HuH-7.5 (cell line): ENCODE results near the gene GARRE1.
"Not testable (repeated sequence)": the region's sequence is repeated elsewhere in the genome, so short reads cannot be mapped to it uniquely, and the experiment has no call there.

Experiments used
- DNase-seq: peaks from one replicate; pipeline ENCODE4 v3.0.0; 2011; ENCODE audit warnings: low spot score

GARRE1 gene

DNA sequence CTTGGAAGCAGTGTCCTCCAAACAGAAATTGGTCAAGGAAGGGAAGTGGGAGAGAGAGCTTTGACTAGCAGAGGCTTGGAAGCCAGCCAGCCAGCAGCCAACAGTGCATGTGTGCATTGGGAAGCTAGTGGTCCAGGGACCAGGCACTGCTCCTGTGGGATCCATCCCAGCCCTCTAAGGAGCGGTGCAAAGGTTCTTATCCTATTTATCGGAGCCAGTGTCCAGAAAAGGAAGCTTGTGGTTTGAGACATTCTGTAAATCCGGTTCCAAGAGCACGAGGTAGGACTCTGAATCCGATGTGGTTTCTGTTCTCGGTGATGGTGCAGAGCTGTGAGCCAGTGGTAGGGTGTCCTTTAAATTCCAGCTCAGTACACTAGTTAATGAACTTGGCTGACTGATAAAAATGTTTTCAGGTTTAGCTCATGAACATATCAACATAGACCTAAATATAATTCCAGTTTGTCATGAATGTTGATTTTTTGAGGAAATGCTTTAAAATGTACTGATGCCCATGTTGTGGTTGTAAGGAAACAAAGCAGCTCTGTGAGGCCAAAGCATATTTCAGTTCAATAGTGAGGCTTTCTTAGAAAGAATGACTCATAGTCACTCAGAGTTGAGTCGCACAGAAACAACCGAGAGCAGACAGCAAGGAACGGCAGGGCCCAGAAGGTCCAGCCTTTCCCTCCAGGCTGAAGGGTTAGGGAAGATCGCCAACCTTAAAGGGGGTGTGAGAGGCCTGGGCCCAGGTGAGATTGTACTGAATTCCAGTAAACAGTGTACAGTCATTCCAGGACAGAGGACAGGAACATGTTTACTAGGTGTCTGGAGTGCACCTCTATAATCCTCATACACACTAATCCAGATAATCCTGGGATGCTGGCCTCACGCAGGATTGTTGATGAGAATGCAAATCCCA is 21.5 kb upstream of the GARRE1 start:
- DNase-seq: no peak

DNA sequence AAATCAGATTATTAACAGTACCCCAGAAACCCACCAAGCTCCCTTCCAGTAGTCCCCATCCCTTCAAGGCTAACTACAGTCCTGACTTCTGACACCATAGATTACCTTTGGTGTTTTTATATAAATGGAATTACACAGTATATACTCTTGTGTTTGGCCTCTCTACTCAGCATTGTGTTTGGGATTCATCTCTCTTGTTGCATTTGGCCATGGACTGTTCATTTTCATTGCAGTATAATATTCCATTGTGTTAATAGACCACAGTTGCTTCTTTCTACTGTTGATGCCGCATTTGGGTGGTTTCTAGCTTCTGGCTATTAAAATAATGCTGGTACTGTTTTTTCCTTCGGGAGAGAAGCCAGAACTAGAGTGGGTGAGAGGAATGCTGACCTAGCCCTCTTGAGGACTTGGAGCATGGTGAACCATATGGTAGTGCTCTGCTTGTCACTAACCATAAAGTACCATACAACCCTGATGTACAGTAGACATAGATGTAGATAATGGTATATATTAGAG is 18.9 kb upstream of the GARRE1 start:
- no peak for DNase-seq

- DNase-seq: no peak
Observed at GRCh38 chr19:34236035-34236987, 18.0 kb upstream of the GARRE1 start.

- no peak for DNase-seq
Observed at GRCh38 chr19:34237283-34237682, 17.1 kb upstream of the GARRE1 start.

DNA sequence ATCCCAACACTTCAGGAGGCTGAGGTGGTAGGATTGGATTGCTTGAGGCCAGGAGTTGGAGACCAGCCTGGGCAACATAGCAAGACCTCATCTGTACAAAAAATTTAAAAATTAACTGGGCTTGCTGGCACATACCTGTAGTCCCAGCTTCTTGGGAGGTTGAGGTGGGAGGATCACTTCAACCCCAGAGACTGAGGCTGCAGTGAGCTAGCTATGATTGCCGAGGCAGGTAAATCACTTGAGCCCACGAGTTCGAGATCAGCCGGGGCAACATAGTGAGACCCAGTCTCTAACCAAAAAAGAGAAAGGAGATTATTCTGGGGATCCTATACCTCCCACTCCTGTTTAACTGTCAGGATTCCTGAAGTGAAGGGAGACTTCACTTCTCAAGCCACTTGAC is 16.4 kb upstream of the GARRE1 start:
- no peak for DNase-seq

DNA sequence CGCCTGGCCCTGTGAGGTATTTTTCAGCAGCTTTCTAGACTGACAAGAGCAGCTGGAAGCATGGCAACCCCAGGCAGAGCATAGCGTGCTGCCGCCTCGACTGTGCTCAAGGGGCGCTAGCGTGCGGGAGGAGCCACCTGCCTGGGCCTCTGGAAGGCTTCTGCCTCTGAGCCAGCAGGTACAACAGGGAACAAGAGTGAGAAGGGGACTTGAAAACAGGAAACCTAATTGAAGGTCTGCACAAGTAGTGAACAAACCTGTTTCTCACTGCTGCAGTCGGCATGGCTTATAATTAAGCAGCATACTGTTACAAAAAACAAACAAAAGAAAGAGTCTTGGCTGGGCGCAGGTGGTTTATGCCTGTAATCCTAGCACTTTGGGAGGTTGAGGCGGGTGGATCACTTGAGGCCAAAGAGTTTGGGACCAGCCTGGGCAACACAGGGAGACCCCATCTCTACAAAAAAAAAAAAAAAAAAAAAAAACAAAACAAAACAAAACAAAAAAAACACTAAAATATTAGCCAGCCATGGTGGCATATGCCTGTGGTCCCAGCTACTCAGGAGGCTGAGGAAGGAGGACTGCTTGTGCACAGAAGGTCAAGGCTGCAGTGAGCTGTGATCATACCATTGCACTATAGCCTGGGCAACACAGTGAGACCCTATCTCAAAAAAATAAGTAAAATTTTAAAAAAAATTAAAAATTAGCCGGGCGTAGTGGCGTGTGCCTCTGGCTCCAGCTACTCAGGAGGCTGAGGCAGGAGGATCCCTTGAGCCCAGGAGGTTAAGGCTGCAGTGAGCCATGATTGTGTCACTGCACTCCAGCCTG is 12.6 kb upstream of the GARRE1 start:
- peak; percentile 52 for DNase-seq

DNA sequence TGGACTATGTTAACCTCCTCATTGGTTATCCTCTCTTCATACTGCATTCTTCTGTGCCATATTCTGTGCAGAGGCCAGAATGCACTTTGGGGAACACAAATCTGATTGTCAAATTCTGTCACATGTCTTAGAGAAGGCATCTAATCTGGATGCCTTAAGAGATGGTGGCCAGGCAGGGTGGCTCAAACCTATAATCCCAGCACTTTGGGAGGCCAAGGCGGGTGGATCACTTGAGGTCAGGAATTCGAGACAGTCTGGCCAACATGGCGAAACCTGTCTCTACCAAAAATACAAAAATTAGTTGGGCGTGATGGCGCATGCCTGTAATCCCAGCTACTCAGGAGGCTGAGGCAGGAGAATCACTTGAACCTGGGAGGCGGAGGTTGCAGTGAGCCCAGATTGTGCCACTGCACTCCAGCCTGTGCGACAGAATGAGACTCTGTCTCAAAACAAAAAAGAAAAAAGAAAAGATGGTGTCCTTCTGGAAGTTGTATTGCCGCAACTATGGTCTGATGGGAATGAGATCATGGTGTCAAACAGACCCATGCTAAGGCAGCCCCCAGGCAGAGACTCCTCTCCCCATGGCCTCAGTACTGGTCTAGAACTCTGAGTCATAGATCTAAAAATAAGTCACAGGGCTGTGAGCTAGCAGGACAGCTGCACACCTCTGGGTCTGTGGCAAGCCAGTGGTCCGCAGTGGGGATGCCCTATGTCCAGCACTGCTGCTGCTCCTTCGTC is 11.0 kb upstream of the GARRE1 start:
- DNase-seq: not testable (repeated sequence)

DNA sequence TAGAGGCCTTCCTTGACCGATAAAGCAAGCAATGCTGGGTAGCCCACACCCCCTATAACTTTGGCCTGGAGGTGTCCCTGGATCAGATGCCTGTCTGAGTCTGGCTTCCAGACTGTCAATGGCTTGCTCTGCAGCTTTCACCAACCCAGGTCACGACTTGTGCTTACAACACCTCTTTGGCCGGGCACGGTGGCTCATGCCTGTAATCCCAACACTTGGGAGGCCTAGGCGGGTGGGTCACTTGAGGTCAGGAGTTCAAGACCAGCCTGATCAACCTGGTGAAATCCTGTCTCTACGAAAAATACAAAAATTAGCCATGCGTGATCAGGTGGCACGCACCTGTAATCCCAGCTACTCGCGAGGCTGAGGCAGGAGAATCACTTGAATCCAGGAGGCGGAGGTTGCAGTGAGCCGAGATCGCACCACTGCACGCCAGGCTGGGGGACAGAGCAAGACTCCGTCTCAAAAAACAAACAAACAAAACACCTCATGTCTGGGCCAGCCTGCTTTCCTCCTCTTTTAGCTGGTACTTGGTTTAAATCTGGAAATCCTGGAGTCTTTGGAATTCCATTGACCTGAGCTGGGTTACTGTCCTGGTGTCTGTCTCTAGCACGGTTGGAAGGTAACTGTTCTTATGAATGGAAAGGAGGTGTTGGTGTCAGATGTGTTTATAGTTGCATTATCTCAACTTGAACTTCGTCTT is 10.3 kb upstream of the GARRE1 start:
- DNase-seq: no peak

DNA sequence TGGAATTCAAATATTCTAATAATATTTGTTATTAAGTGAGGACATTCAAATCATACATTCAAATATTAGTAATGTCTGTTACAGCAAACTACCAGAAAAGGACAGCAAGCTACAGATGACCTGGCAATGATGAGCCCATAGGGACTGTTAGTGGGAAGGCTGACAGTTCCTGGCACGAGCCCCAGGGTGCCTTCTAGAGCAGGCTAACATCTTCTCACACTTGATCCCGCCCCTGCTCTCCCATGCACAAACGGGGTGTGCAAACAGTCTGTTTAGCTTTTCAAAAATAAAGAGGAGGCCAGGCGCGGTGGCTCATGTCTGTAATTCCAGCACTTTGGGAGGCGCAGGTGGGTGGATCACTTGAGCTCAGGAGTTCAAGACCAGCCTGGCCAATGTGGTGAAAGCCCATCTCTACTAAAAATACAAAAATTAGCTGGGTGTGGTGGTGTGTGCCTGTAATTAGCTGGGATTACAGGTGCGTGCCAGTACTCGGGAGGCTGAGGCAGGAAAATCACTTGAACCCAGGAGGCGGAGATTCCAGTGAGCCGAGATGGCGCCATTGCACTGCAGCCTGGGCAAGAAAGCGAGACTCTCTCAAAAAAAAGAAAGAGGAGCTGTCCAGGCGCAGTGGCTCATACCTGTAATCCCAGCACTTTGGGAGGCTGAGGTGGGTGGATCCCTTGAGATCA is 9.6 kb upstream of the GARRE1 start:
- no peak for DNase-seq

DNA sequence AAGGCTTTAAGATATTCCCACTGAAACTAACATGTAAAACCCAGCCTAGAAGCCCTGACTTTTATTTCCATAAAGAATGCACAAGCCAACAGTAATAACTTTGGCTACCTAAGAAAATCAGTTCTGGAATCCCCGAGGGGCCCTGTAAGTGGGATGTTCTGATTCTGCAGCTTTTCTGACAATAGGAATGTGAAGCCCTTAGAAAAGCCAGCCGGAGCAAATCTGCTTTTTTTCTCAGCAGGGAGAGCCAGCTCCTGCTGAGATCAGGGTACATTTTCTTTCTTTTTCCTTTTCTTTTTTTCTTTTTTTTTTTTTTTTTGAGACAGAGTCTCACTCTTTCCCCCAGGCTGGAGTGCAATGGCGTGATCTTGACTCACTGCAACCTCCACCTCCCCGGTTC is 8.0 kb upstream of the GARRE1 start:
- DNase-seq: no peak

GRCh38 chr19:34248941-34249340 is 5.4 kb upstream of the GARRE1 start:
- no peak for DNase-seq

DNA sequence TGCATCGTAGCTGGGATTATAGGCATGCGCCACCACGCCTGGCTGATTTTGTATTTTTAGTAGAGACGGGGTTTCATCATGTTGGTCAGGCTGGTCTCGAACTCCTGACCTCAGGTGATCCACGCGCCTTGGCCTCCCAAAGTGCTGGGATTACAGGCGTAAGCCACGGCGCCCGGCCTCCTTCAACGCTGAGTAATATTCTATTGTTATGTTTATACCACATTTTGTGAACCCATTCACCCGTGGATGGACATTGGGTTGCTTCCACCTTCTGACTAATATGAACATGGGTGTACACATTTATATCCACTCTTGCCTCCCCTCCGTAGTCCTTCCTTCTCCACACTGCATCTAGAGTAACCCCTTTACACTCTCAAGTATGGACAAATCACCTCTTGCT is 1.2 kb upstream of the GARRE1 start:
- not testable (repeated sequence) for DNase-seq

DNA sequence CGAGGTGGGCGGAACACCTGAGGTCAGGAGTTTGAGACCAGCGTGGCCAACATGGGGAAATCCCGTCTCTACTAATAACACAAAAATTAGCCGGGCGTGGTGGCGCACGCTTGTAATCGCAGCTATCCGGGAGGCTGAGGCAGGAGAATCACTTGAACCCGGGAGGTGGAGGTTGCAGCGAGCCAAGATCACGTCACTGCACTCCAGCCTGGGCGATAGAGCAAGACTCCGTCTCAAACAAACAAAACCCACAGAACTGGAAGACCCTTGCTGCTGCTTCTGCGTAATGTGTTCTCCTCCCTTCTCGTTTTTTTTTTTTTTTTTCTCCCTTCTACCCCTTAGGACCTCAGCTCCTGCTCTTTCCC is 691 bp upstream of the GARRE1 start:
- not testable (repeated sequence) for DNase-seq

DNA sequence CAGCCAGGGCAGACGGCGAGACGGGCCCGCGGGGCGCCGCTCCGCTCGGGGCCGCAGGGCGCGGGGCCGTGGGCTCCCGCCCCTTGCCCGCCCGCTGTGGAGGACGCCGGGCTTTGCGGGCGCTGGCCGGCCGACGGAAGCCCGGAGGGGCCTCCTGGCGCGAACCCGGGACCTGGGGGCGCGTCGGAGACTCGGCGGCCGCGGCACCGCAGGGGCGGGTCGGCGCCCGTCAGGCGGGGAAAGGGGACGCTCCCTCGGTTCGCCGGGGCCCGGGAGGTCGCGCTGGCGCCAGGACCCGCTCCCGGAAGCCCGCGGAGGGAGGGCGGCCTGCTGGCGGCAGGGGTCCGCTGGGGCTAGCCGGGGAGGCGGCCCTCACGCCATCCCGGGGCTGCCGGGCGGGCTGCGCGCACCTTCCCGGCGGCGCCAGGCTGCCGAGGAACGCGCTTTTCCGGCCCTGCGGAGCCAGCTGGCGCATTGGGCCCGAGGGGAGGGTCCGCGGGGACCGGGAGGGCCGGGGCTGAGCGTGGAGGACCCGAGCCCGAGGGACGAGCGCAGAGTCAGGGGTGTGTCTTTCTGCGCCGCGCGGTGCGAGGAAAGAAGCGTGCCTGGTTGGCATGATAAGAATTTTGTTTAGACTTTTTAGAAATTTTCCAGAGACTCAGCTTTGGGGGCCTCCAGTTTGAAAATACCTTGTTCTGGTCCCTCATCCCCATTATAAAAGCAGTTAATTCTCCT is 511 bp downstream of the GARRE1 start:
- peak; percentile 54 for DNase-seq

GRCh38 chr19:34255546-34255945 is 1.2 kb downstream of the GARRE1 start:
- no peak for DNase-seq

GRCh38 chr19:34256835-34257558 is 2.6 kb downstream of the GARRE1 start:
- DNase-seq: no peak

DNA sequence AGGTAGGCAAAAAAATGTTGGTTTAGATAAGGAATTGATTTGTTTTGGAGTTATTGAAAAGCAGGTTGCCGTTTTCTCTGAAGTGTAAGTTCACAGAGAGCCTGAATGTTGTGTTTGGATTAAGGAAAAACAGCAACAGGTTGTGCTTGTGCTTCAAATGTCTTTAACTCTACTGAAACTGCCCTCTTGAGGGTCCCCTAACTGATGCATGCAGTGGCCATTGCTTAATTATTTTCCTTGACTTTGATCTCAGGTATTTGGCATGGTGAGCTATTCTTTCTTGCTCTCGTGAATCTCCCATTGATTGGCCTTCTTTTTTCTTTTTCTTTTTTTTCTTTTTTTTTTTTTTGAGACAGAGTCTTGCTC is 3.2 kb downstream of the GARRE1 start:
- DNase-seq: no peak

GRCh38 chr19:34259367-34260095 is 5.2 kb downstream of the GARRE1 start:
- no peak for DNase-seq
